Heart right ventricle (tissue), 16 donors: ENCODE measurements around the gene WDR47. TPM values are rescaled to one million over a fixed set of nuclear protein-coding genes. Genes with fewer than 3 reads are reported as not detected.
"Not testable (repeated sequence)": the region's sequence is repeated elsewhere in the genome, so short reads cannot be mapped to it uniquely, and the experiment has no call there.

Experiments used
- ATAC-seq, 8 donors: fragments of 200-7000 bp; cut with Tn5 transposase; one replicate each; pipeline ENCODE4 v1.9.1; 2020; ENCODE audit warnings: mild to moderate bottlenecking in 8 of 8, moderate library complexity in 8 of 8, moderate number of reproducible peaks in 1 of 8
- DNase-seq, 2 donors: peaks; one replicate each; pipeline ENCODE4 v3.0.0-alpha.2; 2020
- H3K27ac ChIP-seq, 10 donors: fragments of 200-600 bp; sonication (generic) in 2 of 10; one replicate each; pipeline versions ENCODE4 v1.5.0 to v1.8.0; 2020 to 2022; ENCODE audit warnings: mild to moderate bottlenecking in 3 of 10
- H3K27me3 ChIP-seq, 7 donors: fragments of 200-600 bp; one replicate each; pipeline ENCODE4 v1.8.0; 2021 to 2022; ENCODE audit warnings: mild to moderate bottlenecking in 2 of 7
- H3K36me3 ChIP-seq, 9 donors: fragments of 200-600 bp; sonication (generic) in 1 of 9; one replicate each; pipeline versions ENCODE4 v1.5.0 to v1.8.0; 2020 to 2022; ENCODE audit warnings: mild to moderate bottlenecking in 2 of 9
- H3K4me1 ChIP-seq, 9 donors: fragments of 200-600 bp; sonication (generic) in 1 of 9; one replicate each; pipeline versions ENCODE4 v1.5.0 to v1.8.0; 2020 to 2022; ENCODE audit warnings: mild to moderate bottlenecking in 4 of 9
- H3K4me3 ChIP-seq, 10 donors: fragments of 200-600 bp; sonication (generic) in 2 of 10; one replicate each; pipeline versions ENCODE4 v1.5.0 to v1.8.0; 2020 to 2022; ENCODE audit warnings: mild to moderate bottlenecking in 7 of 10, moderate library complexity in 2 of 10
- H3K9me3 ChIP-seq, 11 donors: fragments of 200-600 bp in 10 of 11; sonication (generic) in 2 of 11; one replicate each; pipeline versions ENCODE4 v1.5.0 to v1.8.0; 2013 to 2022; ENCODE audit warnings: mild to moderate bottlenecking in 2 of 11, control low read depth in 1 of 11, moderate library complexity in 1 of 11
- WGBS, 2 donors: extraction: QIAGEN DNeasy Blood & Tissue Kit; methylation state at CpG; one replicate each; pipeline ENCODE4 v1.1.7; 2013; ENCODE audit warnings: inconsistent platforms in 1 of 2; 5-methylcytosine and 5-hydroxymethylcytosine counted together
- intact Hi-C, 10 donors: fragments of 100-400 bp; cut with DNase I; formaldehyde crosslinking; loops; one replicate each; pipeline versions ENCODE4 v1.11.1 to v1.14.2; 2022
- polyA plus RNA-seq, 2 donors: library from polyadenylated mRNA; stranded (reverse); fragments of 200-250 nt; gene quantifications; one replicate each; pipeline ENCODE4 v1.2.3, GENCODE V29; 2013
- total RNA-seq, 10 donors: library from RNA; stranded (reverse); fragmentation: NEBNext Ultra II Directional in 3 of 10; extraction: Animal tissue kit (Norgen Biotek cat#: 25700) in 3 of 10; gene quantifications; one replicate each; pipeline versions ENCODE4 v1.2.1 to v1.2.4, GENCODE V29; 2021 to 2023
- TF ChIP-seq, protein P1 (sequence below), 9 donors: fragments of 200-600 bp; sonication (generic) in 2 of 9; IDR thresholded peaks; one replicate each; pipeline versions ENCODE4 v1.5.0 to v1.8.0; 2021 to 2022; ENCODE audit warnings: antibody characterized with exemption in 9 of 9, mild to moderate bottlenecking in 5 of 9, moderate library complexity in 1 of 9
- donor health status: Arrhythmogenic right ventricular cardiomyopathy.
- donor health status: ischemic (EF 13 %, LVEDD 7.1; RV severe dilation, severe dysfunction).
- donor health status: healthy with polysubstance abuse.
- donor health status: DM: no; HTN: yes; CAD: no.
- donor health status: DM: no; HTN: no; CAD: no.
- donor health status: ischemic (EF 25% LVEDD 6.9; RV normal size, moderate dysfunction).
- donor health status: ischemic (EF 25% LVEDD 5.7; RV mildly dilated, moderate dysfunction).
- donor health status: healthy.
- donor health status: DM: yes; HTN: yes; CAD: no.
- donor health status: Ischemic cardiomyopathy.
- donor health status: ischemic (EF 35%, LVEDD 5.7; RV mildly dilated, moderate dysfunction).
- donor health status: nonischemic (EF 11% LVEDD 7.7; RV severe dilation, severe dysfunction).
- donor health status: DM: yes; HTN: yes; CAD: no.
- donor health status: PGD.
- donor health status: ischemic (EF 29% LVEDD 5.4; RV normal size, mild dysfunction).
- donor health status: nonischemic (EF 23%, LVEDD 6.1; RV moderate dilation, normal function).

WDR47 gene
- total and polyA plus RNA-seq, 12 donors, result 3.5 to 20.6 (median 14.0) TPM

DNA sequence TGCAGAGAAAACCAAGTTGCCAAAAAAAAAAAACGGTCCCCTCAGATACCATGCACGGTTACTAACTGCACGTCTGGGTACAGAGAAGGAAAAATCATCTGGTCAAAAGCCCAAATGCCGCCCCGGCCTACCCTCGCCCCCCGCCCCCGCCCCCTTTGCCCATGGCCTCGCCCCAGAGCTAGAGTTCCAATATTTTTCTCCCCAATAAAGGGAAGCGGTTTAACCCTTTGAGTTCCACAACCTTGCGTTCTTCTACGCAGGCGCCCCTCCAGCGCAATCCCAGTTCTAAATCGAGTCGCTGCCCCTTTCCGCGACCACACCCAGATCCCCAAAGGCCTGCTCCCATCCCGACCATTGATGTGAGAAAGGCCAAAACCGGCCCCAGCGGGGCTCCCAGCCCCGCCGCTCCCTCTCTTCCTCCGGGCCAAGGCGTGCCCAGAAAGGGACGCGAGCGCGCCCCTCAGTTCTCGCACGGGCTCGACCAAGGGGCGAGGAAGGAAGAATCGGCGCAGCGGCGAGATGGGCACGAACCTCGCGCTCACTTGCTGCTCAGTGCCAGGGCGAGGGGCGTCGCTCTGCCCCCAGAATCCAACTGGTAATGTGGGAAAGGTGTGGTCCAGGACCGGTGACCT is 797 bp downstream of the WDR47 start:
- peak overlapping the region; percentile 54 to 93 (median 89) for H3K27ac ChIP-seq
- no peaks in the 10 kb centered on the region for H3K27me3 ChIP-seq
- no peaks in the 10 kb centered on the region for H3K36me3 ChIP-seq
- intact Hi-C loops, result loop anchor here in 6 of 10 donors (5.0 to 10.0 kb wide), 5 partner anchors 36 to 64 kb away; partner anchors contain the start of genes TMEM167B (in 3 of the 6) and TAF13 (in 1 of the 6)
- H3K4me3 ChIP-seq, result peak overlapping the region; percentile 89 to 100 (median 96)
- 1% methylated on average over 44 of the region's 44 CpGs for WGBS, 2 donors
- ATAC-seq (peak; percentile 18 to 48 (median 34)), DNase-seq (peak; percentile 10 to 42)
- TF ChIP-seq, protein P1, sequence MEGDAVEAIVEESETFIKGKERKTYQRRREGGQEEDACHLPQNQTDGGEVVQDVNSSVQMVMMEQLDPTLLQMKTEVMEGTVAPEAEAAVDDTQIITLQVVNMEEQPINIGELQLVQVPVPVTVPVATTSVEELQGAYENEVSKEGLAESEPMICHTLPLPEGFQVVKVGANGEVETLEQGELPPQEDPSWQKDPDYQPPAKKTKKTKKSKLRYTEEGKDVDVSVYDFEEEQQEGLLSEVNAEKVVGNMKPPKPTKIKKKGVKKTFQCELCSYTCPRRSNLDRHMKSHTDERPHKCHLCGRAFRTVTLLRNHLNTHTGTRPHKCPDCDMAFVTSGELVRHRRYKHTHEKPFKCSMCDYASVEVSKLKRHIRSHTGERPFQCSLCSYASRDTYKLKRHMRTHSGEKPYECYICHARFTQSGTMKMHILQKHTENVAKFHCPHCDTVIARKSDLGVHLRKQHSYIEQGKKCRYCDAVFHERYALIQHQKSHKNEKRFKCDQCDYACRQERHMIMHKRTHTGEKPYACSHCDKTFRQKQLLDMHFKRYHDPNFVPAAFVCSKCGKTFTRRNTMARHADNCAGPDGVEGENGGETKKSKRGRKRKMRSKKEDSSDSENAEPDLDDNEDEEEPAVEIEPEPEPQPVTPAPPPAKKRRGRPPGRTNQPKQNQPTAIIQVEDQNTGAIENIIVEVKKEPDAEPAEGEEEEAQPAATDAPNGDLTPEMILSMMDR (IDR thresholded peaks at IDR 0.05), result no peak
- peaks cover 0 to 20% (median 13%) of the 10 kb centered on the region in 9 donors for H3K4me1 ChIP-seq
- no peaks in the 10 kb centered on the region for H3K9me3 ChIP-seq

DNA sequence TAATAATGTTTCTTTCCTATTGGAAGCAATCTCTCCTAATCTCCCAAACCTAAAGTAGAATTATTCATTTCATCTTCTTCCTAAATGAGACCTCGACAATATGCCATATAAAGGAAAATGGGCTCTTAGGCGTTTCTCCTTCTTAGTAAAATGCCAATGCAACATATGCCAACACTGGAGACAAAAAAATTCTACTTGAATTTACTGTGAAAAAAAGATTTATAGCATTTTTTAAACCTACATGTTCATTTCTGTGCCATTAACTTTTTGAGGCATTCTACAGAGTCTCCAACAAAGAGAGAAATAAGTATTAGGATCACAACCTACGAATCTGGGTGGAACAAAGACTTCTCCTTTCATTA is 1.3 kb downstream of the WDR47 start:
- H3K4me1 ChIP-seq, result peaks cover 0 to 20% (median 13%) of the 10 kb centered on the region in 9 donors
- TF ChIP-seq, protein P1 (IDR thresholded peaks at IDR 0.05), result no peak
- no peaks in the 10 kb centered on the region for H3K27me3 ChIP-seq
- H3K9me3 ChIP-seq, result no peaks in the 10 kb centered on the region
- WGBS, 2 donors, result 23 to 42% methylated on average over 3 of the region's 3 CpGs
- intact Hi-C loops, result loop anchor here in 6 of 10 donors (5.0 to 10.0 kb wide), 5 partner anchors 37 to 64 kb away; partner anchors contain the start of genes TMEM167B (in 3 of the 6) and TAF13 (in 1 of the 6)
- ATAC-seq, result no peak
- peak overlapping the region; percentile 89 to 100 (median 96) for H3K4me3 ChIP-seq
- DNase-seq, result no peak
- peak overlapping the region in 4 of 10 donors; percentile 18 to 91 (median 90) for H3K27ac ChIP-seq
- H3K36me3 ChIP-seq, result no peaks in the 10 kb centered on the region

DNA sequence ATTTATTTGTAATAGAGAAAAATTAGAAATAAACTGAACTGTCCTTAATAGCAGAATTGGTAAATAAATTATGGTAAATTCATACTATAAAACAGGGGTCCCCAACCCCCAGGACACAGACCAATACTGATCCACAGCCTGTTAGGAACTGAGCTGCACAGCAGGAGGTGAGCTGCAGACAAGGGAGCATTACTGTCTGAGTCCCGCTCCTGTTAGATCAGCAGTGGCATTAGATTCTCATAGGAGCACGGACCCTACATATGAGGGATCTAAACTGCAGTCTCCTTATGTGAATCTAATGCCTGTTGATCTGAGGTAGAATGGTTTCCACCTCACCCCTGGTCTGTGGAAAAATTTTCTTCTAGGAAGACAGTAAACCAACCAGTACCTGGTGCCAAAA is 7.5 kb downstream of the WDR47 start:
- WGBS, 2 donors, result 95 to 97% methylated on average over 2 of the region's 2 CpGs
- H3K27ac ChIP-seq, result no peak overlapping the region
- no peaks in the 10 kb centered on the region for H3K27me3 ChIP-seq
- TF ChIP-seq, protein P1 (IDR thresholded peaks at IDR 0.05), result no peak
- intact Hi-C loops, result no loop called here
- peaks cover 0 to 1% (median 0%) of the 10 kb centered on the region in 9 donors for H3K4me1 ChIP-seq
- H3K9me3 ChIP-seq, result no peaks in the 10 kb centered on the region
- ATAC-seq (no peak), DNase-seq (no peak)
- no peaks in the 10 kb centered on the region for H3K36me3 ChIP-seq
- no peak overlapping the region for H3K4me3 ChIP-seq

DNA sequence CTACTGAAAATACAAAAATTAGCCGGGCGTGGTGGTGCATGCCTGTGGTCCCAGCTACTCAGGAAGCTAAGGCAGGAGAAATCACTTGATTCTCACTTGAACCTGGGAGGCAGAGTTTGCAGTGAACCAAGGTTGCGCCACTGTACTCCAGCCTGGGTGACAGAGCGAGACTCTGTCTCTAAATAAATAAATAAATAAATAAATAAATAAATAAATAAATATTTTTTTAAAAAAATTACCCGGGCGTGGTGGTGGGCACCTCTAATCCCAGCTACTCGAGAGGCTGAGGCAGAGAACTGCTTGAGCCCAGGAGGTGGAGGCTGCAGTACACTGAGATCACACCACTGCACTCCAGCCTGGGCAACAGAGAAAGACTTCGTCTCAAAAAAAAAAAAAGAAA is 12.4 kb downstream of the WDR47 start:
- H3K27ac ChIP-seq, H3K27me3 ChIP-seq, H3K9me3 ChIP-seq, H3K36me3 ChIP-seq, DNase-seq, intact Hi-C loops, H3K4me3 ChIP-seq, ATAC-seq, H3K4me1 ChIP-seq: not testable (repeated sequence)
- WGBS, 2 donors, result 96% methylated on average over 8 of the region's 8 CpGs

DNA sequence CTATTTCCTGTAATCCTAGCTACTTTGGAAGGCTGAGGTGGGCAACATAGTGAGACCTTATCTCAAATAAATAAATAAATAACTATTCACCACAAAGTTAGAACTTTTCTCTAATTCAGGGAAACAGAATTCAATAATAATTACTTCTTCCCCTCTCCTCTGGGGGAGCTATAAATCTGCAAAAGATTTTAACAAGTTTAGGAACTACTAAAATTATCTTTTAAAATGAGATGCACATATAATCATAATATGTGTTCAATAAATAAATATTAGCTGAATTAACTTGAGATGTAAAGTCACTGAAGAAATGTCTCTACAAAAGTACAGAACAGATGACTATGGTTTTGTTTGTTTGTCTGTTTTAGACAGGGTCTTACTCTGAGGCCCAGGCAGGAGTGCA is 14.1 kb downstream of the WDR47 start:
- intact Hi-C loops, result no loop called here

More for the DNA sequence above, 14.1 kb downstream of the WDR47 start:
- Histone ChIP-seq H3K4me1 (no peaks in the 10 kb centered on the region), H3K36me3 (peaks cover 0 to 8% (median 0%) of the 10 kb centered on the region in 9 donors), H3K4me3 (no peak overlapping the region), H3K9me3 (no peaks in the 10 kb centered on the region), H3K27ac (no peak overlapping the region), H3K27me3 (no peaks in the 10 kb centered on the region)
- ATAC-seq, result no peak
- no peak for DNase-seq
- TF ChIP-seq, protein P1 (IDR thresholded peaks at IDR 0.05), result peak in 4 of 9 donors; percentile 23 to 35 (median 32)
